ENCODE data around the gene POMT1. TPM values are rescaled to one million over a fixed set of nuclear protein-coding genes. Genes with fewer than 3 reads are reported as not detected.

The POMT1 gene
- total RNA-seq, 1 experiment from 2014 or later = 39.6 TPM

DNA sequence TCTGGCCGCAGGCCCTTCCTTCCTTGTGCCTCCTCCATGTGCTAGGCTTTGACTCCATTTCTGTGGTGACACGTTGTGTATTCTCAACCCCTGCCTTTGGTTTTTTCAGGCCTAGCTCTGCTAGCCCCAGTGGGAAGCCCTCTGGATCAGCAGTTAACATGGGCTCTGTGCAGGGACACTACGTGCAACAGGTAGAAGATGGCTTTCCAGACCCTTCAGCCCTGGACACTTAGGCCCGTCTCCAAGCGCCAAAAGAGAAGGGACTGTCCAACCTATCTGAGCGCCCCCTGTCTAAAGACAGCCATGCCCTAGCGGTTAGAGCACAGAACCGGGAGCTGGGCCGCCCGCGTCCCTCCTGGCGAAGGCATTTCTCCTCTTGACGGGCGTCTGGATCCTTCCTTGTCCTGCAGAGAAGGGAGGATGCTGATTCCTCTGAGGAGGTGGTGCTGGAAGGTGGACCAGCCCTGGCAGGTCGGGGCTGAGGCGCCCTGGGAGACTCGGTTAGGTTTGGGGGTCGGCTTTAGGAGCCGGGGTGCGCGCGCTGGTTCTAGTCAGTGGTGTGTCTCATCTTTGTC is 8.3 kb upstream of the POMT1 start:
- no peak for DNase-seq (ENCODE audit: low spot score)
- no peak overlapping the region for H3K4me3 ChIP-seq (ENCODE audit: low read depth, low read length, poor library complexity, severe bottlenecking)
- no peaks in the 10 kb centered on the region for H3K4me1 ChIP-seq (ENCODE audit: insufficient read depth, low read length, poor library complexity, severe bottlenecking)
- intact Hi-C loops (cut with micrococcal nuclease; ENCODE audit: unreplicated experiment) = no loop called here
- TF ChIP-seq, protein P1, sequence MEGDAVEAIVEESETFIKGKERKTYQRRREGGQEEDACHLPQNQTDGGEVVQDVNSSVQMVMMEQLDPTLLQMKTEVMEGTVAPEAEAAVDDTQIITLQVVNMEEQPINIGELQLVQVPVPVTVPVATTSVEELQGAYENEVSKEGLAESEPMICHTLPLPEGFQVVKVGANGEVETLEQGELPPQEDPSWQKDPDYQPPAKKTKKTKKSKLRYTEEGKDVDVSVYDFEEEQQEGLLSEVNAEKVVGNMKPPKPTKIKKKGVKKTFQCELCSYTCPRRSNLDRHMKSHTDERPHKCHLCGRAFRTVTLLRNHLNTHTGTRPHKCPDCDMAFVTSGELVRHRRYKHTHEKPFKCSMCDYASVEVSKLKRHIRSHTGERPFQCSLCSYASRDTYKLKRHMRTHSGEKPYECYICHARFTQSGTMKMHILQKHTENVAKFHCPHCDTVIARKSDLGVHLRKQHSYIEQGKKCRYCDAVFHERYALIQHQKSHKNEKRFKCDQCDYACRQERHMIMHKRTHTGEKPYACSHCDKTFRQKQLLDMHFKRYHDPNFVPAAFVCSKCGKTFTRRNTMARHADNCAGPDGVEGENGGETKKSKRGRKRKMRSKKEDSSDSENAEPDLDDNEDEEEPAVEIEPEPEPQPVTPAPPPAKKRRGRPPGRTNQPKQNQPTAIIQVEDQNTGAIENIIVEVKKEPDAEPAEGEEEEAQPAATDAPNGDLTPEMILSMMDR (conservative IDR thresholded peaks at IDR 0.05; ENCODE audit: low read depth, low read length) = no peak
- TF ChIP-seq EZH2 (IDR thresholded peaks at IDR 0.05; ENCODE audit: borderline replicate concordance, low read depth, low read length, poor library complexity, severe bottlenecking) = no peak
- H3K27ac ChIP-seq (ENCODE audit: low read depth, low read length, poor library complexity, severe bottlenecking) = no peak overlapping the region
- CTCF ChIA-PET = no interaction called here
- POLR2A ChIA-PET (ENCODE audit: low non-redundant PET) = no interaction called here
- no peaks in the 10 kb centered on the region for H3K27me3 ChIP-seq (replicated peaks; ENCODE audit: insufficient read depth, low read depth, low read length, poor library complexity)
- peaks cover 100% of the 10 kb centered on the region for H3K36me3 ChIP-seq (ENCODE audit: insufficient read depth, low read length, poor library complexity, severe bottlenecking)
- no peaks in the 10 kb centered on the region for H3K9me3 ChIP-seq (ENCODE audit: low read depth, low read length, poor library complexity, severe bottlenecking)
- no TSS peak for BruUV-seq (replicated peaks)

DNA sequence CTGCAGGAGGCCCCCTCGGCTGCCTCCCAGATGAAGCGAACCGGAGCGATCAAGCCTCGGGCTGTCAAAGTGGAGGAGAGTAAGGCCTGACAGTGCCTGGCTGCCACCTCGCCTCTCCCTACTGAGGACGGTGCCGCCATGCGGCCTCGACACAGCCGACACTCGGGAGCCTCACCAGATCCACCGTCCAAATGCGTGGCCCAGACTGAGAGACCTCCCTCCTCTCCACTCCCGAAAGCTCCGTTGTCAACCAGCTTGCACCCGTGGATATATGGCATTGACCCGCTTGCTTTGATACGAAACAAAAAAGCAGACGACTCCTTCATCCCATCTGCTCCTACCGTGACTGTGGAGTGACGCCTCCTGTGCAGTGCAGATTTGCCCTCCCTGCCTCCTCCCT is 6.9 kb upstream of the POMT1 start:
- Histone ChIP-seq H3K27ac (ENCODE audit: low read depth, low read length, poor library complexity, severe bottlenecking) (no peak overlapping the region), H3K4me1 (ENCODE audit: insufficient read depth, low read length, poor library complexity, severe bottlenecking) (no peaks in the 10 kb centered on the region), H3K36me3 (ENCODE audit: insufficient read depth, low read length, poor library complexity, severe bottlenecking) (peaks cover 95% of the 10 kb centered on the region), H3K4me3 (ENCODE audit: low read depth, low read length, poor library complexity, severe bottlenecking) (no peak overlapping the region), H3K9me3 (ENCODE audit: low read depth, low read length, poor library complexity, severe bottlenecking) (no peaks in the 10 kb centered on the region), H3K27me3 (replicated peaks; ENCODE audit: insufficient read depth, low read depth, low read length, poor library complexity) (no peaks in the 10 kb centered on the region)
- ChIA-PET POLR2A (ENCODE audit: low non-redundant PET) (no interaction called here), CTCF (no interaction called here)
- intact Hi-C loops (cut with micrococcal nuclease; ENCODE audit: unreplicated experiment) = no loop called here
- BruUV-seq (replicated peaks) = no TSS peak
- DNase-seq (ENCODE audit: low spot score) = no peak
- no peak for TF ChIP-seq EZH2 (IDR thresholded peaks at IDR 0.05; ENCODE audit: borderline replicate concordance, low read depth, low read length, poor library complexity, severe bottlenecking)
- TF ChIP-seq, protein P1 (conservative IDR thresholded peaks at IDR 0.05; ENCODE audit: low read depth, low read length) = no peak

DNA sequence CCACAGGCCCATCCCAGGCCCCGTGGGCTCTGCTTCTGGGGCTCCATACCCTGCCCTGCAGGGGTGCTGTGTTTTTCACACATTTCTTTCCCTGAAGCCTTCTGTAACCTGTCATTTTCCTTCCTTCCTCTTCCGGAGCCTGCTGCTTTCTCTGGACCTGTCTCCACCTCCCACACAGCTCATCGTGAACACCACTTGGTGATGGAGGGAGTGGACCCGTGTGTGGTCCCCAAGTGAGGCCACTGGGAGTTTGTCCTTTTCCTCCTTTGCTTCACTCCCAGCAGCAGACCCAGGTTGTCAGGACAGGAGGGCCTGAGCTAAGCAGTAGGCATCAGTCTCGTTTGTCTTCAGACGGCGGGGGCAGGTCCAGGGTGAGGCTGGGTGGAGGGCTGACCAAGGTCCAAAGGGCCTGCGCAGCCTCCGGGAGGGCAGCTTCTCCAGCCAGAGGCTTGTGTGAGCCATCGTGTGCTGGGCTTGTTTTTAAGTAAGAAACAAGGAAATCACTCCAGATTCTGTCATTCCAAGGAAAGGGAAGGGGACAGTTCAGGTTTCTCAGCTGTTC is 5.8 kb upstream of the POMT1 start:
- BruUV-seq (replicated peaks) = no TSS peak
- Histone ChIP-seq H3K27ac (ENCODE audit: low read depth, low read length, poor library complexity, severe bottlenecking) (no peak overlapping the region), H3K9me3 (ENCODE audit: low read depth, low read length, poor library complexity, severe bottlenecking) (no peaks in the 10 kb centered on the region), H3K4me3 (ENCODE audit: low read depth, low read length, poor library complexity, severe bottlenecking) (no peak overlapping the region), H3K4me1 (ENCODE audit: insufficient read depth, low read length, poor library complexity, severe bottlenecking) (no peaks in the 10 kb centered on the region), H3K36me3 (ENCODE audit: insufficient read depth, low read length, poor library complexity, severe bottlenecking) (peaks cover 83% of the 10 kb centered on the region), H3K27me3 (replicated peaks; ENCODE audit: insufficient read depth, low read depth, low read length, poor library complexity) (no peaks in the 10 kb centered on the region)
- no peak for DNase-seq (ENCODE audit: low spot score)
- intact Hi-C loops (cut with micrococcal nuclease; ENCODE audit: unreplicated experiment) = no loop called here
- CTCF ChIA-PET = no interaction called here
- TF ChIP-seq EZH2 (IDR thresholded peaks at IDR 0.05; ENCODE audit: borderline replicate concordance, low read depth, low read length, poor library complexity, severe bottlenecking) = no peak
- TF ChIP-seq, protein P1 (conservative IDR thresholded peaks at IDR 0.05; ENCODE audit: low read depth, low read length) = no peak
- POLR2A ChIA-PET (ENCODE audit: low non-redundant PET) = no interaction called here

All from A673 (cell line).